HG03097 (cell line): ENCODE results near the gene WDR86.

Source experiments
- ATAC-seq: cut with Tn5 transposase; IDR thresholded peaks from one replicate; pipeline ENCODE4 v1.9.1; 2021; ENCODE audit not compliant: unreplicated experiment, low FRiP score

The WDR86 gene

GRCh38 chr7:151408839-151409666 lies 785 bp downstream of the WDR86 start:
- no peak for ATAC-seq

GRCh38 chr7:151408498-151408838 lies 1.4 kb downstream of the WDR86 start:
- ATAC-seq, result no peak

- ATAC-seq, result no peak
Observed at GRCh38 chr7:151406886-151407583, 2.8 kb downstream of the WDR86 start.

- no peak for ATAC-seq
Observed at GRCh38 chr7:151406051-151406875, 3.6 kb downstream of the WDR86 start.

GRCh38 chr7:151405588-151405987 lies 4.2 kb downstream of the WDR86 start:
- no peak for ATAC-seq

- ATAC-seq, result no peak
Observed at GRCh38 chr7:151405056-151405455, 4.8 kb downstream of the WDR86 start.

GRCh38 chr7:151404216-151405011 lies 5.4 kb downstream of the WDR86 start:
- ATAC-seq, result no peak

GRCh38 chr7:151403764-151404163 lies 6.1 kb downstream of the WDR86 start:
- ATAC-seq, result no peak

GRCh38 chr7:151402029-151402835 lies 7.6 kb downstream of the WDR86 start:
- ATAC-seq, result no peak

- ATAC-seq, result no peak
Observed at GRCh38 chr7:151400626-151401315, 9.1 kb downstream of the WDR86 start.

- no peak for ATAC-seq
Observed at GRCh38 chr7:151399906-151400305, 9.9 kb downstream of the WDR86 start.

GRCh38 chr7:151399305-151399601 lies 10.6 kb downstream of the WDR86 start:
- no peak for ATAC-seq

GRCh38 chr7:151398446-151399304 lies 11.2 kb downstream of the WDR86 start:
- no peak for ATAC-seq

- no peak for ATAC-seq
Observed at GRCh38 chr7:151397026-151397425, 12.8 kb downstream of the WDR86 start.

GRCh38 chr7:151396328-151396970 lies 13.4 kb downstream of the WDR86 start:
- ATAC-seq, result no peak

- no peak for ATAC-seq
Observed at GRCh38 chr7:151395036-151395367, 14.8 kb downstream of the WDR86 start.

GRCh38 chr7:151394076-151395035 lies 15.5 kb downstream of the WDR86 start:
- no peak for ATAC-seq
